ENCODE results near the gene SLC35F3. TPM values are rescaled to one million over a fixed set of nuclear protein-coding genes. Genes with fewer than 3 reads are reported as not detected.

The SLC35F3 gene
- total RNA-seq, 2 donors from 2014 or later, result 0.08 TPM; not detected in 1

GRCh38 chr1:233907151-233907550 lies 2.7 kb downstream of the SLC35F3 start:
- no peak for DNase-seq
- intact Hi-C loops (cut with DNase I), result loop anchor here in 1 of 2 donors (10.0 kb wide), 1 partner anchor 382 kb away; no protein-coding TSS in a partner anchor
- ATAC-seq, result no peak

GRCh38 chr1:233908092-233908491 lies 3.6 kb downstream of the SLC35F3 start:
- ATAC-seq (no peak), DNase-seq (no peak)
- intact Hi-C loops (cut with DNase I), result loop anchor here in 1 of 2 donors (10.0 kb wide), 1 partner anchor 383 kb away; no protein-coding TSS in a partner anchor

- DNase-seq, result no peak
- ATAC-seq, result no peak
- intact Hi-C loops (cut with DNase I), result loop anchor here in 1 of 2 donors (10.0 kb wide), 1 partner anchor 384 kb away; no protein-coding TSS in a partner anchor
Observed at GRCh38 chr1:233909195-233909594, 4.7 kb downstream of the SLC35F3 start.

- intact Hi-C loops (cut with DNase I), result no loop called here
- no peak for DNase-seq
Observed at GRCh38 chr1:233912447-233912846, 8.0 kb downstream of the SLC35F3 start.

GRCh38 chr1:233912909-233913308 lies 8.4 kb downstream of the SLC35F3 start:
- ATAC-seq, result no peak
- intact Hi-C loops (cut with DNase I), result no loop called here
- no peak for DNase-seq

More at GRCh38 chr1:233912447-233912846, 8.0 kb downstream of the SLC35F3 start:
- no peak for ATAC-seq

- intact Hi-C loops (cut with DNase I), result no loop called here
- no peak for DNase-seq
- no peak for ATAC-seq
Observed at GRCh38 chr1:233916706-233917105, 12.2 kb downstream of the SLC35F3 start.

- intact Hi-C loops (cut with DNase I), result no loop called here
- DNase-seq (no peak), ATAC-seq (no peak)
Observed at GRCh38 chr1:233919786-233920185, 15.3 kb downstream of the SLC35F3 start.

- intact Hi-C loops (cut with DNase I), result no loop called here
- ATAC-seq (no peak), DNase-seq (no peak)
Observed at GRCh38 chr1:233928123-233928522, 23.6 kb downstream of the SLC35F3 start.

- DNase-seq (no peak), ATAC-seq (no peak)
- intact Hi-C loops (cut with DNase I), result no loop called here
Observed at GRCh38 chr1:233933339-233933738, 28.9 kb downstream of the SLC35F3 start.

- DNase-seq, result no peak
- intact Hi-C loops (cut with DNase I), result no loop called here
Observed at GRCh38 chr1:233935297-233935868, 30.9 kb downstream of the SLC35F3 start.

GRCh38 chr1:233936422-233936821 lies 31.9 kb downstream of the SLC35F3 start:
- DNase-seq (no peak), ATAC-seq (no peak)
- intact Hi-C loops (cut with DNase I), result no loop called here

More at GRCh38 chr1:233935297-233935868, 30.9 kb downstream of the SLC35F3 start:
- no peak for ATAC-seq

- no peak for ATAC-seq
- no peak for DNase-seq
- intact Hi-C loops (cut with DNase I), result no loop called here
Observed at GRCh38 chr1:233936842-233937241, 32.4 kb downstream of the SLC35F3 start.

- intact Hi-C loops (cut with DNase I), result no loop called here
- ATAC-seq, result no peak
- DNase-seq, result no peak
Observed at GRCh38 chr1:233938476-233938875, 34.0 kb downstream of the SLC35F3 start.

- DNase-seq, result no peak
- no peak for ATAC-seq
- intact Hi-C loops (cut with DNase I), result no loop called here
Observed at GRCh38 chr1:233939451-233939850, 35.0 kb downstream of the SLC35F3 start.

- ATAC-seq (no peak), DNase-seq (no peak)
- intact Hi-C loops (cut with DNase I), result no loop called here
Observed at GRCh38 chr1:233940908-233941307, 36.4 kb downstream of the SLC35F3 start.

- intact Hi-C loops (cut with DNase I), result no loop called here
- DNase-seq, result no peak
- no peak for ATAC-seq
Observed at GRCh38 chr1:233944601-233945000, 40.1 kb downstream of the SLC35F3 start.

GRCh38 chr1:233945573-233945972 lies 41.1 kb downstream of the SLC35F3 start:
- ATAC-seq (no peak), DNase-seq (no peak)
- intact Hi-C loops (cut with DNase I), result no loop called here

- intact Hi-C loops (cut with DNase I), result no loop called here
- no peak for ATAC-seq
- no peak for DNase-seq
Observed at GRCh38 chr1:233945979-233946378, 41.5 kb downstream of the SLC35F3 start.

- DNase-seq, result no peak
- no peak for ATAC-seq
- intact Hi-C loops (cut with DNase I), result no loop called here
Observed at GRCh38 chr1:233946724-233947123, 42.2 kb downstream of the SLC35F3 start.

- intact Hi-C loops (cut with DNase I), result no loop called here
- DNase-seq, result no peak
- ATAC-seq, result no peak
Observed at GRCh38 chr1:233951804-233952203, 47.3 kb downstream of the SLC35F3 start.

- DNase-seq (no peak), ATAC-seq (no peak)
- intact Hi-C loops (cut with DNase I), result no loop called here
Observed at GRCh38 chr1:233957691-233958090, 53.2 kb downstream of the SLC35F3 start.
